NCI-H1092 treated with DMSO at 0.1 percent for 48 hours (cell line): ENCODE results near the gene KLRB1.
"Not testable (repeated sequence)": the region's sequence is repeated elsewhere in the genome, so short reads cannot be mapped to it uniquely, and the experiment has no call there.

Experiments
- DNase-seq: peaks from one replicate; lab custom pipeline; 2025; lab: John Stamatoyannopoulos, UW

The KLRB1 gene

GRCh38 chr12:9607716-9608115 lies at the start of gene KLRB1:
Gene KLRB1, minus strand, starts transcription at chr12:9607916. Its CDS starts 77 bp downstream, at chr12:9607839.
- no peak for DNase-seq

DNA sequence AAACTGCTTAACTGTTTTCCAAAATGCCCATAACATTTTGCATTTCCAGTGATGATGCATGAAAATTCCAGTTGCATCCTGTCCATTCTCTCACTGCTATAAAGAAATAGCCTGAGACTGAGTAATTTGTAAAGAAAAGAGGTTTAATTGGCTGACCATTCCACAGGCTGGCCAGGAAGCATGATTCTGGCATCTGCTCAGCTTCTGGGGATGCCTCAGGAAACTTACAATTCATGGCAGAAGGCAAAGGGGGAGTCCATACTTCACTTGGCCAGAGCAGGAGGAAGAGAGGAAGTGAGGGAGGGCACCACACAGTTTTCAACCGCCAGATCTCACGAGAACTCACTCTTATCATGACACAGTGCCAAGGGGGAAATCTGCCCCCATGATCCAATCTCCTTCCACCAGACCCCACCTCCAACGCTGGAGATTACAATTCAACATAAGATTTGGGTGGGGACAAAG lies 43.6 kb upstream of the KLRB1 start:
- no peak for DNase-seq

- DNase-seq: no peak
Measured at GRCh38 chr12:9650151-9650576, 42.4 kb upstream of the KLRB1 start.

DNA sequence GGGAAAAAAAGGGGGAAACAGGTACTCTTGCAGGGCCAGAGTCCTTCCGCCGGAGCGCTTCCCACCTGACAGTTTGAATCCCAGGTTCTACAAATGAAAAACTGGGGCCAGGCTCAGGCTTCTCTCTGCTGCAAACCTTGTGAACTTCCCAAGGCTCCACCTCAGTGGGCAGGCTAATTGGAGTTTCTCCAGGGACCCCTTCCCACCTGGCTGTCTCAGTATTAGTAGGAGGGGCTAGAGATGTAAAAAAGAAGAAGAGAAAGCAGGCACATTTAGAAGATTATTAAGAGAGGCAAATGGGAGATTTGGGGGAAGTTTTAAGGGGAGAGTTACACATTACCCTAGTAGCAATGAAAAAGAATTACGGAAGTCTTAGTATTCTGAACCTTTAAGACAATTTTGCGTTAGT lies 41.8 kb upstream of the KLRB1 start:
- no peak for DNase-seq

GRCh38 chr12:9648701-9649531 lies 41.2 kb upstream of the KLRB1 start:
- no peak for DNase-seq

GRCh38 chr12:9647825-9648700 lies 40.3 kb upstream of the KLRB1 start:
- peak; percentile 84 for DNase-seq

GRCh38 chr12:9646794-9647781 lies 39.4 kb upstream of the KLRB1 start:
- DNase-seq: no peak

DNA sequence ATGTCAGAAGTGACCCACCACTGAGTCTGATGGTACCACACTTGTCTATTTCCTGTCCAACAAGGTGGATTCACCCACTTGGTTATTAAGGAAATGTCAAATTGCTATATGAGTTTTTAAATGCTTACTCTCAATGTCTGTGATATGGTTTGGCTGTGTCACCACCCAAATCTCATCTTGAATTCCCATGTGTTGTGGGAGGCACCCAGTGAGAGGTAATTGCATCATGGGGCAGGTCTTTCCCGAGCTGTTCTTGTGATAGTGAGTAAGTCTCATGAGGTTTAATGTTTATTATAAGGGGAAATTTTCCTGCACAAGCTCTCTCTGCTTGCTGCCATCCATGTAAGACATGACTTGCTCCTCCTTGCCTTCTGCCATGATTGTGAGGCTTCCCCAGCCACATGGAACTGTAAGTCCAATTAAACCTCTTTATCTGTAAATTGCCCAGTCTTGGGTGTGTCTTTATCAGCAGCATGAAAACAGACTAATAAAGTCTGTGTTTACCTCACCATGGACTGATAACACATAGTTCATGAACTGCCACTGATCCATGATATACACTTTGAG lies 37.4 kb upstream of the KLRB1 start:
- not testable (repeated sequence) for DNase-seq

DNA sequence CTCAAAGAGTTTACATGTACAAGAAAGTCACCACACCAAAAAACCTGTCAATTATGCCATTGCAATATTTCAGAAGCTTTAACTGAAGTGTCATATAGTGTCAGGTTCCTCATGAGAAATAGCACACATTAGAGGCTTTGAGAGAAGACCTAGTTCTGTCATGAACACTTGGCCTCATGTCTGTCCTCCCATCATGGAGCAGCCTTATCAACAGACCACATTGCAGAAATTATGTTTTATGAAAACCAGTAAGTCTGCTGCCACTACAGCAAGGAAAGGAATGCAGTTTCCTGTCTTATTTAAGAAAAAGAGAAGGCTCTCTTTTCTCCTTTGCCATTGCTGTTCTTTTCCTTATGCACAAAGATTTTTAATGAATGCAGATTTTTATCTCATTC lies 35.5 kb upstream of the KLRB1 start:
- no peak for DNase-seq

- no peak for DNase-seq
Measured at GRCh38 chr12:9642606-9643265, 35.0 kb upstream of the KLRB1 start.

DNA sequence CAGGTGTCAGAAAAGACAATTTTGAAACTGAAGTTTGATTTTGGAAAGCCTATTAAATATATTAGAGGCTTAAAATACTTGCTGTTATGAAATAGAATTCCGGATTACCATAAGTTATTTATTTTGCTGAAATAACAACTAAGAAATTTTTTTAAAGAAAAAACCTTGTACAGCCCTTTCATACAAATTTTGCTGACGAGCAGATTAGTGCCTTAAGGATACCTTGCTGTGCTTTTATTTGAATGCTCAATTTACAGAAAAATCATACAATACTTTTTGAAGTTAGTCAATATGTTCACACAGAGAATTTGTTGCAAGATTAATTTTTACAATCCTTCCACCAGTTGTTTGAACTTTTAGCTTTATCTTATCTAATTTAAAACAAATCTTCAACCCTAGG lies 32.3 kb upstream of the KLRB1 start:
- DNase-seq: no peak

- no peak for DNase-seq
Measured at GRCh38 chr12:9636851-9637206, 29.1 kb upstream of the KLRB1 start.

- DNase-seq: no peak
Measured at GRCh38 chr12:9636150-9636850, 28.6 kb upstream of the KLRB1 start.

DNA sequence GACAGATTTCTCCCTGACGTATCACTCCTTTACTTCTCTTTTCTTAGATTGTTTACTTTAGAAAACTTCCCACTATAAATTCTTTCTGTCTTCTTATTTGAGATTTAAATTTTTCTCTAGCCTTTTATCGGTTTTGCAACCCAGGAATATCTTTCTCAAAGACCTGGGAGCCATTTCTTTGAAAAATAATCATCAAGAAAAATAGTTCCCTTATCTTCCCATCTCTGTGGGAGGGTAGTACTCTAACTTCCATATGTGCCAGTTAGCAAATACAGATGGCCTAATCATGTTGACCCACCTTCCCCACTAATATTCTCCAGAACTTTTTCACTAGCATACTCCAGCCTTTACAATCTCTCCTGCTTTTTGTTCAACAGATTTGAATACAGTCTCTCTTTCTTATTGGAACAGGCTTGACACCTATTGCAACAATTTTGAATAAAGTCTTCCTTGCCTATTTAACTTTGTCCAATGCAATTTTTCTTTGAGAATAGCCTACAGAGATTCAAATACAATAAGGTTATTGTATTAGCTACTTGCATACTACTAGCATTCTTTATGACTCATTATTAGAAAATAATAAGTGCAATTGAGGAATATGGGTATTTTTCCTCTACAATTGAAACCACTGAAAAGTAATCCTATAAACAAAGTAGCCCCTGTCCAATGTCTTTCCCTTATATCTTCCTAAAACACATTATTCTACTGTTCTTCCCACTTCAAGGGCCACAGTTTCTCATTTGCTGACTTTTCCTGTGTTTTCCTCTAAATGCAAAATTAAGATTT lies 27.4 kb upstream of the KLRB1 start:
- DNase-seq: no peak

GRCh38 chr12:9634177-9634803 lies 26.6 kb upstream of the KLRB1 start:
- peak; percentile 3 for DNase-seq

DNA sequence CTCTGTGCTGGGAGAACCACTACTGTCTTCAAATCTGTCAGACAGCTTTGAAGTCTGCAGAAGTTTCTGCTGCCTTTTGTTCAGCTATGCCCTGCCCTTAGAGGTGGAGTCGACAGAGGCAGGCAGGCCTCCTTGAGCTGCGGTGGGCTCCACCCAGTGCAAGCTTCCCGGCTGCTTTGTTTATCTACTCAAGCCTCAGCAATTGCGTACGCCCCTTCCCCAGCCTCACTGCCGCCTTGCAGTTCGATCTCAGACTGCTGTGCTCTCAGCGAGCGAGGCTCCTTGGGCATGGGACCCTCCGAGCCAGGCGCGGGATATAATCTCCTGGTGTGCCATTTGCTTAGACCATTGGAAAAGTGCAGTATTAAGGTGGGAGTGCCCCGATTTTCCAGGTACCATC lies 25.1 kb upstream of the KLRB1 start:
- DNase-seq: no peak

DNA sequence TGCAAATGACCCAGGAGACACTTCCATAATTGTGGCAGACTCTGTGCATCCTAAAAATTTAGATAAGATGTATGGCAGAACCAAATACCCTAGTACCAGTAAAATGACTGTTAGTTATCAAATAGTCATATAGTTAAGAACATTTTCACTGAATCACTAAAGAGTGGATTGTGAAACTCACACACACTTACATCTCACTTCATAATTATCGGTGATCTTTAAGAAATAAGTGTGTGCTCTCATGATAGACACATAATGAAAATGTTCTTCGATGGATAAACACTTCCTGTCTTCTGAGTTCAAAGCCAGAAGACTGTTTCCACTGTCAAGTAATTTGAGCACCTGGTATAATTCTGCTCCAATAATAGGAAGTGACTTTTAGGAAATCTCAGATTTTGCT lies 19.1 kb upstream of the KLRB1 start:
- no peak for DNase-seq

DNA sequence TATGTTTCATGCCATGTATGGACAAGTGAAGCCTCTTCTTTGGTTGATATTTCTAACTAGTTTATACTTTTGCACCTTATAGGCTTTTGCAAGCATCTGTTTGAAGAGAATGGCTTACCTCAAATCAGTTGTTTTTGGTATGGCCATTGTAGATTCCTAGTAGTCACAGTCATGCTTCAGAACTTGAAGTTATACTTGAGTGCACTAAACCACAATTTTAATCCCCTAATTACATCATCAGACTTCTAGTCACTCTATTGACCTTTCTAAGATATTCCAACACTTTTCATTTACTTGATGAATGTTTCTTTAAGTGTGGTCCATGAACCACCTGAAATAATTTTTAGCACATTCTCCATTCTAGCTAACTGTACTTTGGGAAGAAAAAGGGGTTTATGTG lies 18.6 kb upstream of the KLRB1 start:
- DNase-seq: no peak

- DNase-seq: no peak
Measured at GRCh38 chr12:9625019-9625418, 17.3 kb upstream of the KLRB1 start.
